HepG2 (cell line): Measurements from ENCODE around the gene ARFGAP2. TPM values are rescaled to one million over a fixed set of nuclear protein-coding genes. Genes with fewer than 3 reads are reported as not detected.
A peak's percentile ranks its signal among the peaks of the same experiment; 100 is the strongest.

Source experiments
- AGO1 ChIP-seq: fragments of 200-400 bp; formaldehyde crosslinking; IDR thresholded peaks from 2 replicates; pipeline ENCODE4 v1.6.1; 2017; ENCODE audit warnings: mild to moderate bottlenecking, low read depth, low read length, moderate library complexity; ENCODE audit not compliant: poor library complexity, severe bottlenecking
- CBFB ChIP-seq: sonication (generic); formaldehyde crosslinking; IDR thresholded peaks from 2 replicates; pipeline ENCODE4 v1.4.0; 2020; ENCODE audit warnings: missing genetic modification reagents
- EHMT2 ChIP-seq: fragments of 200-600 bp; sonication (generic); IDR thresholded peaks from 2 replicates; pipeline ENCODE4 v1.7.0; 2017; ENCODE audit warnings: antibody characterized with exemption, low read depth, low read length, borderline replicate concordance
- HMGXB4 ChIP-seq, 2 experiments: sonication (generic) in 1 of 2; formaldehyde crosslinking in 1 of 2; IDR thresholded peaks; 2 replicates each; pipeline versions ENCODE4 v1.4.0 to v1.6.1; 2018 to 2020; ENCODE audit warnings: missing genetic modification reagents in 2 of 2, borderline replicate concordance in 1 of 2, low read depth in 1 of 2, mild to moderate bottlenecking in 1 of 2, missing biosample characterization in 1 of 2
- IKZF4 ChIP-seq: sonication (generic); formaldehyde crosslinking; IDR thresholded peaks from 2 replicates; pipeline ENCODE4 v1.5.1; 2020; ENCODE audit warnings: borderline replicate concordance, mild to moderate bottlenecking, low read depth, missing genetic modification reagents; ENCODE audit errors: not compliant biosample characterization
- IRF2 ChIP-seq: IDR thresholded peaks from 2 replicates; pipeline ENCODE4 v1.6.1; 2018; ENCODE audit warnings: missing genetic modification reagents, missing compliant biosample characterization
- KDM5A ChIP-seq: fragments of 200-600 bp; sonication (generic); IDR thresholded peaks from 2 replicates; pipeline ENCODE4 v1.7.0; 2018; ENCODE audit warnings: antibody characterized with exemption, mild to moderate bottlenecking, low read length, borderline replicate concordance
- MAX ChIP-seq: IDR thresholded peaks from 2 replicates; pipeline ENCODE4 v1.6.1; 2012; ENCODE audit warnings: inconsistent platforms
- NFATC3 ChIP-seq: sonication (generic); formaldehyde crosslinking; IDR thresholded peaks from 2 replicates; pipeline ENCODE4 v1.5.1; 2020; ENCODE audit warnings: mild to moderate bottlenecking, missing genetic modification reagents
- POLR2AphosphoS2 ChIP-seq: IDR thresholded peaks from 2 replicates; pipeline ENCODE4 v1.6.1; 2011; ENCODE audit warnings: low read depth, low read length, improper control_type of control experiment
- RBM22 ChIP-seq: fragments of 200-400 bp; formaldehyde crosslinking; optimal IDR thresholded peaks from 2 replicates; pipeline ENCODE3; 2017; ENCODE audit warnings: mild to moderate bottlenecking, low read length, moderate library complexity
- SNAPC2 ChIP-seq: sonication (generic); formaldehyde crosslinking; IDR thresholded peaks from 2 replicates; pipeline ENCODE4 v1.8.1; 2022; ENCODE audit warnings: mild to moderate bottlenecking, missing genetic modification reagents
- TRIM24 ChIP-seq: sonication (generic); formaldehyde crosslinking; IDR thresholded peaks from 2 replicates; pipeline ENCODE4 v1.8.0; 2022; ENCODE audit warnings: mild to moderate bottlenecking, missing genetic modification reagents
- ZNF124 ChIP-seq: sonication (generic); formaldehyde crosslinking; IDR thresholded peaks from 2 replicates; pipeline ENCODE4 v1.4.0; 2020; ENCODE audit warnings: missing genetic modification reagents
- ZNF414 ChIP-seq: sonication (generic); formaldehyde crosslinking; IDR thresholded peaks from 2 replicates; pipeline ENCODE4 v1.5.0; 2020; ENCODE audit warnings: missing genetic modification reagents
- ZNF781 ChIP-seq: sonication (generic); formaldehyde crosslinking; IDR thresholded peaks from 2 replicates; pipeline ENCODE4 v1.5.1; 2020; ENCODE audit warnings: borderline replicate concordance, mild to moderate bottlenecking, missing genetic modification reagents; ENCODE audit errors: not compliant biosample characterization
- polyA plus RNA-seq, 8 experiments: library from polyadenylated mRNA; depleted of rRNA in 3 of 8; stranded (reverse) in 7 of 8; unstranded in 1 of 8; fragments of >200 nt; fragmentation: Illumina TruSeq in 4 of 8; extraction: Trizol in 4 of 8; gene quantifications; 2 replicates each; pipeline versions ENCODE4 v1.2.1 to v1.2.3, GENCODE V29; 2011 to 2016; ENCODE audit warnings: low read depth in 4 of 8, missing spikeins in 1 of 8, mixed read lengths in 1 of 8; ENCODE audit not compliant: insufficient read depth in 1 of 8
- total RNA-seq, 5 experiments: library from RNA; depleted of rRNA; stranded (reverse); fragments of >200 nt; fragmentation: Illumina TruSeq; extraction: Trizol; gene quantifications; 2 replicates each; pipeline ENCODE4 v1.2.3, GENCODE V29; 2016; ENCODE audit warnings: low read depth in 1 of 5
- TF ChIP-seq, protein P1 (sequence below): sonication (generic); formaldehyde crosslinking; IDR thresholded peaks from 2 replicates; pipeline ENCODE4 v1.5.0; 2020; ENCODE audit warnings: missing genetic modification reagents
- TF ChIP-seq, protein P2 (sequence below): sonication (generic); formaldehyde crosslinking; IDR thresholded peaks from 2 replicates; pipeline ENCODE4 v1.5.1; 2020; ENCODE audit warnings: missing genetic modification reagents, mild to moderate bottlenecking, borderline replicate concordance
- TF ChIP-seq, protein P3 (sequence below): sonication (generic); formaldehyde crosslinking; IDR thresholded peaks from 2 replicates; pipeline ENCODE4 v1.5.0; 2020; ENCODE audit warnings: missing genetic modification reagents, mild to moderate bottlenecking, borderline replicate concordance

The ARFGAP2 gene
- total and polyA plus RNA-seq, 2 of the 13 experiments (the other 11 are each of a cell fraction or from before 2014, with no cell fraction given): 32.3 to 75.3 TPM

DNA sequence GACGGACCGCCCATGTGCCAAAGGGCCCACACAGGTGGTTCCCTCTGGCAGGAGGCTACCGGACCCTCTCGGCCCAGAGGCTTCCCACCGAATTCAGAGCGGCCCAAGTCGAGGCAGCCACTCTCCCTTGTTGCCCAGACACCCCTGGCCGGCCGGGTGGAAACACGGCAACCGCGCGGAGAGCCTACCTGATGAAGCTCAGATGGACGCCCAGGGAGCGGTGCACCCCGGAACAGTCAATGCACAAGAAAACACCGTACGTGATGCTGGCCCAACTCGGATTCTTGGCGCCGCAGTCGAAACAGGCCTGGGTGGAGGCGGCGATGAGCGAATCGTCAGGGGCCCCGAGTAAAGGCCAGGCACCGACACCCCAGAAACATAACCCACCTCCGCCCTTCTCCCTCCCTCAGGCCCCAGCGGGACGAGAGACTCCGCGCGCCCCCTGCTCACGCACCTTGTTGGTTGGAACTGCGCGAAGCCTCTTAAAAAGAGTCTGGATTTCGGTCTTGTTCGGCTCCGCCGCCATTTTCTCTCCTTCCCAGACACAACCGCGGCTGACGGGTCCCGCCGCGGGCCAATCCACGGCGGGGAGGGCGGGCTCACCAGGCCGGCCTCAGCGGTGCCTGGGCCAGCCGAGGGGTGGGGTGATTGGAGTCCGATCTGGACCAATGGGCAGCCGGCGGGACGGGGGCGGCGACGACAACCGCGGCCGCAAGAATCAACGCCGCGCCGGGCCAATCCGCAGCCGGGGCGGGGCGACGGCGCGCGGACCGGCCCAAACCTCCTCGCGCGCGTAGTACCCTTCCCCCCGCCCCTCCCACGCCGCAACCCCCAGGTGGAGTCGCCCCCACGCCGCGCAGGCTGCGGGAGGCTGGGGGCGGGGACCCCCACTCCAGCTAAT, at the start of gene ARFGAP2 (continued):
- no peak; a peak in 1 of 4 replicates for TF ChIP-seq HMGXB4 (CRISPR knock-in tag; IDR thresholded peaks at IDR 0.05; ENCODE audit: borderline replicate concordance in 1 of 2, low read depth in 1 of 2)
- TF ChIP-seq, protein P1, sequence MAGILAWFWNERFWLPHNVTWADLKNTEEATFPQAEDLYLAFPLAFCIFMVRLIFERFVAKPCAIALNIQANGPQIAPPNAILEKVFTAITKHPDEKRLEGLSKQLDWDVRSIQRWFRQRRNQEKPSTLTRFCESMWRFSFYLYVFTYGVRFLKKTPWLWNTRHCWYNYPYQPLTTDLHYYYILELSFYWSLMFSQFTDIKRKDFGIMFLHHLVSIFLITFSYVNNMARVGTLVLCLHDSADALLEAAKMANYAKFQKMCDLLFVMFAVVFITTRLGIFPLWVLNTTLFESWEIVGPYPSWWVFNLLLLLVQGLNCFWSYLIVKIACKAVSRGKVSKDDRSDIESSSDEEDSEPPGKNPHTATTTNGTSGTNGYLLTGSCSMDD (CRISPR knock-in tag): no peak
- TF ChIP-seq, protein P2, sequence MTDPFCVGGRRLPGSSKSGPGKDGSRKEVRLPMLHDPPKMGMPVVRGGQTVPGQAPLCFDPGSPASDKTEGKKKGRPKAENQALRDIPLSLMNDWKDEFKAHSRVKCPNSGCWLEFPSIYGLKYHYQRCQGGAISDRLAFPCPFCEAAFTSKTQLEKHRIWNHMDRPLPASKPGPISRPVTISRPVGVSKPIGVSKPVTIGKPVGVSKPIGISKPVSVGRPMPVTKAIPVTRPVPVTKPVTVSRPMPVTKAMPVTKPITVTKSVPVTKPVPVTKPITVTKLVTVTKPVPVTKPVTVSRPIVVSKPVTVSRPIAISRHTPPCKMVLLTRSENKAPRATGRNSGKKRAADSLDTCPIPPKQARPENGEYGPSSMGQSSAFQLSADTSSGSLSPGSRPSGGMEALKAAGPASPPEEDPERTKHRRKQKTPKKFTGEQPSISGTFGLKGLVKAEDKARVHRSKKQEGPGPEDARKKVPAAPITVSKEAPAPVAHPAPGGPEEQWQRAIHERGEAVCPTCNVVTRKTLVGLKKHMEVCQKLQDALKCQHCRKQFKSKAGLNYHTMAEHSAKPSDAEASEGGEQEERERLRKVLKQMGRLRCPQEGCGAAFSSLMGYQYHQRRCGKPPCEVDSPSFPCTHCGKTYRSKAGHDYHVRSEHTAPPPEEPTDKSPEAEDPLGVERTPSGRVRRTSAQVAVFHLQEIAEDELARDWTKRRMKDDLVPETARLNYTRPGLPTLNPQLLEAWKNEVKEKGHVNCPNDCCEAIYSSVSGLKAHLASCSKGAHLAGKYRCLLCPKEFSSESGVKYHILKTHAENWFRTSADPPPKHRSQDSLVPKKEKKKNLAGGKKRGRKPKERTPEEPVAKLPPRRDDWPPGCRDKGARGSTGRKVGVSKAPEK (CRISPR knock-in tag): no peak
- TF ChIP-seq KDM5A: peak; percentile 95
- no peak for TF ChIP-seq ZNF124
- TF ChIP-seq NFATC3 (CRISPR knock-in tag): no peak
- TF ChIP-seq TRIM24: no peak
- no peak for TF ChIP-seq IKZF4 (CRISPR knock-in tag)
- TF ChIP-seq EHMT2: no peak
- TF ChIP-seq SNAPC2 (CRISPR knock-in tag): no peak; the same call in 1 of the 2 replicates
- no peak for TF ChIP-seq ZNF414
- TF ChIP-seq RBM22: peak; percentile 95
- TF ChIP-seq AGO1: peak; percentile 100
- peak; percentile 76 for TF ChIP-seq ZNF781 (CRISPR knock-in tag)
- 0 out of 2 replicates have a peak, but pooled peaks have one; percentile 33 for TF ChIP-seq CBFB (CRISPR knock-in tag)
- no peak for TF ChIP-seq POLR2AphosphoS2
- TF ChIP-seq MAX: peak; percentile 32; the same call in 1 of the 2 replicates
- TF ChIP-seq, protein P3, sequence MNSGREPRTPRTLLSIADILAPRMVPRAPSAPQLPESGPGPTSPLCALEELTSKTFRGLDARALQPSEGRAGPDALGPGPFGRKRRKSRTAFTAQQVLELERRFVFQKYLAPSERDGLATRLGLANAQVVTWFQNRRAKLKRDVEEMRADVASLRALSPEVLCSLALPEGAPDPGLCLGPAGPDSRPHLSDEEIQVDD (CRISPR knock-in tag): no peak
- TF ChIP-seq IRF2 (CRISPR knock-in tag): no peak
